Body of pancreas (tissue), 4 donors: ENCODE data around the gene PTGR1.

Experiments
- CTCF ChIP-seq, 7 experiments: fragments of 450-650 bp in 4 of 7; fragments of 200-600 bp in 3 of 7; sonication (generic) in 3 of 7; IDR thresholded peaks; one replicate each; pipeline ENCODE4 v1.5.1; 2016 to 2019; ENCODE audit warnings: antibody characterized with exemption in 7 of 7
- POLR2A ChIP-seq, 3 donors: fragments of 450-650 bp; IDR thresholded peaks; one replicate each; pipeline ENCODE4 v1.6.1; 2016; ENCODE audit warnings: antibody characterized with exemption in 3 of 3, mild to moderate bottlenecking in 2 of 3

- TF ChIP-seq CTCF (IDR thresholded peaks at IDR 0.05), result no peak
- TF ChIP-seq POLR2A (IDR thresholded peaks at IDR 0.05), result no peak
Measured at GRCh38 chr9:111604054-111604615, 4.7 kb upstream of the PTGR1 start.
